Right hindlimb (tissue), 1 donor: Measurements from ENCODE around the gene SLC8A3.

ENCODE experiments used
- DNase-seq: peaks from one replicate; pipeline ENCODE4 v3.0.0-alpha.2; 2018

Gene SLC8A3

GRCh38 chr14:70114621-70115156 is 74.1 kb downstream of the SLC8A3 start:
- no peak for DNase-seq

- DNase-seq = no peak
Measured at GRCh38 chr14:70113211-70113610, 75.5 kb downstream of the SLC8A3 start.

GRCh38 chr14:70108419-70108818 is 80.3 kb downstream of the SLC8A3 start:
- DNase-seq = no peak

- no peak for DNase-seq
Measured at GRCh38 chr14:70107309-70107708, 81.4 kb downstream of the SLC8A3 start.

- no peak for DNase-seq
Measured at GRCh38 chr14:70100071-70100470, 88.7 kb downstream of the SLC8A3 start.

GRCh38 chr14:70098250-70098809 is 90.4 kb downstream of the SLC8A3 start:
- no peak for DNase-seq

- DNase-seq = no peak
Measured at GRCh38 chr14:70097576-70098249, 91.0 kb downstream of the SLC8A3 start.

GRCh38 chr14:70096866-70097265 is 91.9 kb downstream of the SLC8A3 start:
- DNase-seq = no peak

GRCh38 chr14:70094631-70095030 is 94.1 kb downstream of the SLC8A3 start:
- DNase-seq = no peak

GRCh38 chr14:70094106-70094505 is 94.6 kb downstream of the SLC8A3 start:
- DNase-seq = no peak

- no peak for DNase-seq
Measured at GRCh38 chr14:70093156-70093555, 95.6 kb downstream of the SLC8A3 start.

- no peak for DNase-seq
Measured at GRCh38 chr14:70087380-70087697, 101.4 kb downstream of the SLC8A3 start.

- peak; percentile 26 for DNase-seq
Measured at GRCh38 chr14:70086685-70087379, 101.9 kb downstream of the SLC8A3 start.

- no peak for DNase-seq
Measured at GRCh38 chr14:70084226-70084625, 104.5 kb downstream of the SLC8A3 start.

GRCh38 chr14:70082394-70082793 is 106.4 kb downstream of the SLC8A3 start:
- no peak for DNase-seq

- no peak for DNase-seq
Measured at GRCh38 chr14:70080076-70080475, 108.7 kb downstream of the SLC8A3 start.

- no peak for DNase-seq
Measured at GRCh38 chr14:70078329-70078728, 110.4 kb downstream of the SLC8A3 start.

- no peak for DNase-seq
Measured at GRCh38 chr14:70077720-70078119, 111.0 kb downstream of the SLC8A3 start.

- no peak for DNase-seq
Measured at GRCh38 chr14:70077005-70077404, 111.7 kb downstream of the SLC8A3 start.

GRCh38 chr14:70073924-70074566 is 114.7 kb downstream of the SLC8A3 start:
- DNase-seq = peak; percentile 38

GRCh38 chr14:70069186-70069585 is 119.6 kb downstream of the SLC8A3 start:
- DNase-seq = no peak

- no peak for DNase-seq
Measured at GRCh38 chr14:70067810-70068209, 120.9 kb downstream of the SLC8A3 start.

GRCh38 chr14:70064136-70064865 is 124.5 kb downstream of the SLC8A3 start:
- DNase-seq = no peak
